K562 (cell line): ENCODE data around the gene GCN1. TPM values are rescaled to one million over a fixed set of nuclear protein-coding genes. Genes with fewer than 3 reads are reported as not detected.

Source experiments
- ATF7 ChIP-seq: fragments of 450-650 bp; IDR thresholded peaks from 2 replicates; pipeline ENCODE4 v1.7.1; 2014; ENCODE audit warnings: mild to moderate bottlenecking, moderate library complexity
- BRCA1 ChIP-seq, 2 experiments: fragments of 450-650 bp in 1 of 2; sonication (generic) in 1 of 2; formaldehyde crosslinking in 1 of 2; IDR thresholded peaks; 2 replicates each; pipeline versions ENCODE4 v1.5.0 to v1.6.1; 2017 to 2020; ENCODE audit warnings: mild to moderate bottlenecking in 1 of 2, missing genetic modification reagents in 1 of 2
- C11orf30 ChIP-seq: fragments of 450-650 bp; IDR thresholded peaks from 2 replicates; pipeline ENCODE4 v1.6.1; 2016; ENCODE audit warnings: low read depth, mild to moderate bottlenecking
- DACH1 ChIP-seq: fragments of 450-650 bp; IDR thresholded peaks from 2 replicates; pipeline ENCODE4 v1.6.1; 2018; ENCODE audit not compliant: partially characterized antibody
- GABPB1 ChIP-seq: sonication (generic); formaldehyde crosslinking; IDR thresholded peaks from 2 replicates; pipeline ENCODE4 v1.8.0; 2022; ENCODE audit warnings: mild to moderate bottlenecking, missing genetic modification reagents
- HMGN3 ChIP-seq: IDR thresholded peaks from 2 replicates; pipeline ENCODE4 v1.6.1; 2011; ENCODE audit warnings: borderline replicate concordance, low read depth, mild to moderate bottlenecking, mixed read lengths, low read length; ENCODE audit not compliant: insufficient read length; ENCODE audit errors: extremely low read depth
- MAZ ChIP-seq, 2 experiments: fragments of 450-650 bp in 1 of 2; sonication (generic) in 1 of 2; formaldehyde crosslinking; IDR thresholded peaks in 1 of 2; conservative IDR thresholded peaks in 1 of 2; 2 replicates each; pipeline versions ENCODE4 v1.4.0 to v1.5.0; 2020; ENCODE audit warnings: mild to moderate bottlenecking in 1 of 2, missing genetic modification reagents in 1 of 2
- MEF2D ChIP-seq: conservative IDR thresholded peaks from 2 replicates; pipeline ENCODE4 v1.6.1; 2016; ENCODE audit warnings: low read depth, missing genetic modification characterization, missing compliant biosample characterization
- POLR3A ChIP-seq: IDR thresholded peaks from 2 replicates; pipeline ENCODE4 v1.6.1; 2011; ENCODE audit warnings: borderline replicate concordance, mild to moderate bottlenecking, moderate library complexity; ENCODE audit not compliant: insufficient read length, insufficient read depth; ENCODE audit errors: extremely low read depth
- ZBTB1 ChIP-seq: sonication (generic); formaldehyde crosslinking; IDR thresholded peaks from 2 replicates; pipeline ENCODE4 v1.8.1; 2023; ENCODE audit warnings: missing genetic modification reagents, low read depth, mild to moderate bottlenecking, borderline replicate concordance
- ZNF212 ChIP-seq: fragments of 450-650 bp; formaldehyde crosslinking; IDR thresholded peaks from 2 replicates; pipeline ENCODE4 v1.4.0; 2020; ENCODE audit warnings: mild to moderate bottlenecking
- ZNF384 ChIP-seq: IDR thresholded peaks from 2 replicates; pipeline ENCODE4 v1.6.1; 2012; ENCODE audit warnings: low read depth, low read length, improper control_type of control experiment
- ZSCAN32 ChIP-seq: fragments of 450-650 bp; formaldehyde crosslinking; IDR thresholded peaks from 2 replicates; pipeline ENCODE4 v1.4.0; 2020; ENCODE audit warnings: mild to moderate bottlenecking, moderate library complexity
- polyA plus RNA-seq, 8 experiments: library from polyadenylated mRNA; depleted of rRNA in 4 of 8; stranded (reverse) in 5 of 8; unstranded in 3 of 8; fragments of >200 nt; fragmentation: Nextera tagmentation in 2 of 8; fragmentation: Illumina TruSeq in 1 of 8; extraction: Ambion mirVana in 2 of 8; extraction: Trizol in 1 of 8; gene quantifications; 2 replicates each; pipeline versions ENCODE4 v1.2.1 to v1.2.3, GENCODE V29; 2011 to 2014; ENCODE audit warnings: inconsistent platforms in 1 of 8, missing spikeins in 1 of 8
- total RNA-seq, 7 experiments: library from RNA; depleted of rRNA in 6 of 7; stranded (reverse); fragments of >200 nt in 6 of 7; fragmentation: Illumina TruSeq in 2 of 7; extraction: Trizol in 2 of 7; gene quantifications; 2 replicates each; pipeline versions ENCODE4 v1.2.1 to v1.2.3, GENCODE V29; 2011 to 2021; ENCODE audit warnings: low replicate concordance in 1 of 7
- TF ChIP-seq, protein P1 (sequence below): fragments of 450-650 bp; IDR thresholded peaks from 2 replicates; pipeline ENCODE4 v1.6.1; 2017; ENCODE audit warnings: antibody characterized with exemption, mild to moderate bottlenecking
- TF ChIP-seq, protein P2 (sequence below): sonication (generic); IDR thresholded peaks from 2 replicates; pipeline ENCODE4 v1.6.1; 2016
- TF ChIP-seq, protein P3 (sequence below): fragments of 450-650 bp; IDR thresholded peaks from 2 replicates; pipeline ENCODE4 v1.6.1; 2018; ENCODE audit warnings: mild to moderate bottlenecking, low read depth; ENCODE audit not compliant: partially characterized antibody
- TF ChIP-seq, protein P4 (sequence below): sonication (generic); formaldehyde crosslinking; IDR thresholded peaks from 2 replicates; pipeline ENCODE4 v1.8.0; 2022; ENCODE audit warnings: missing genetic modification reagents, mild to moderate bottlenecking, moderate library complexity, borderline replicate concordance

GCN1 gene
- total and polyA plus RNA-seq, 9 of the 15 experiments (the other 6 are each of a cell fraction or from before 2014, with no cell fraction given): 11.9 to 190 (median 51.7) TPM

DNA sequence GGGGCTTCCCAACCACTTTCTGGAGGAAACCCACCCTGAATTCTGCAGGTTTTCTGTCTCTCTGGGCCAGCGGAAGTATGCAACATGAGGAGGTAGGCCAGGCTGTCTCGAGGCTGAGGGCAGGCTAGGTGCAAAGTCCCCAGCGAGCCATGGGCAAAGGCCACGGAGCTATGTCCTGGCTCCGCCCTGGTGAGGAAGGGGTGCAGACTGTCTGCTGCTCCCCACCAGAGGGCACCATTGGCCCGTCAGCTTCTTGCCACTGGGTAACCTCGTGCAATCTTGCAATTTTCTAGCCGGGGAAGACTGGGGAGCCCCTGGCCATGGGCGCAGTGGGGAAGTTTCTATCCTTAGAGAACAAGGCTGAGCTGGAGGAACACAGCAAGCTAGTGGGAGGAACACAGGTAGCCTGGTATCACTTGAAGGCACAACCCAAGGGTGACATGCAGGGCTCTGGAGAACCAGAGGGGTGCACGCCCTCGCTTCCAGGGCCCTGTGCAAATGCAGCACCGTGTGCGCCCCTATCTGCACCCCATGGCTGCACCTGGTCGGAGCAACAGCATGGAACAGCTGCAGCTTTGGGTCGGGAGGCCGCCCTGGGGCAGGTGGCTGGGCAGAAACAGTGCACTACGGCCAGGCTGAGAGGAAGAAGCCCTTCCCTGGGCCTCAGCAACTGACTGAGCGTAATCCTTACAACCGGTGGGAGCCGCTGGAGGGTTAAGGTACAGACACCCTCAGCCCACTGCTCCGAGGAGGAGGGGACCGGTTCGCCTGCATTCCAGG, 34.0 kb upstream of the GCN1 start (continued):
- TF ChIP-seq, protein P1, sequence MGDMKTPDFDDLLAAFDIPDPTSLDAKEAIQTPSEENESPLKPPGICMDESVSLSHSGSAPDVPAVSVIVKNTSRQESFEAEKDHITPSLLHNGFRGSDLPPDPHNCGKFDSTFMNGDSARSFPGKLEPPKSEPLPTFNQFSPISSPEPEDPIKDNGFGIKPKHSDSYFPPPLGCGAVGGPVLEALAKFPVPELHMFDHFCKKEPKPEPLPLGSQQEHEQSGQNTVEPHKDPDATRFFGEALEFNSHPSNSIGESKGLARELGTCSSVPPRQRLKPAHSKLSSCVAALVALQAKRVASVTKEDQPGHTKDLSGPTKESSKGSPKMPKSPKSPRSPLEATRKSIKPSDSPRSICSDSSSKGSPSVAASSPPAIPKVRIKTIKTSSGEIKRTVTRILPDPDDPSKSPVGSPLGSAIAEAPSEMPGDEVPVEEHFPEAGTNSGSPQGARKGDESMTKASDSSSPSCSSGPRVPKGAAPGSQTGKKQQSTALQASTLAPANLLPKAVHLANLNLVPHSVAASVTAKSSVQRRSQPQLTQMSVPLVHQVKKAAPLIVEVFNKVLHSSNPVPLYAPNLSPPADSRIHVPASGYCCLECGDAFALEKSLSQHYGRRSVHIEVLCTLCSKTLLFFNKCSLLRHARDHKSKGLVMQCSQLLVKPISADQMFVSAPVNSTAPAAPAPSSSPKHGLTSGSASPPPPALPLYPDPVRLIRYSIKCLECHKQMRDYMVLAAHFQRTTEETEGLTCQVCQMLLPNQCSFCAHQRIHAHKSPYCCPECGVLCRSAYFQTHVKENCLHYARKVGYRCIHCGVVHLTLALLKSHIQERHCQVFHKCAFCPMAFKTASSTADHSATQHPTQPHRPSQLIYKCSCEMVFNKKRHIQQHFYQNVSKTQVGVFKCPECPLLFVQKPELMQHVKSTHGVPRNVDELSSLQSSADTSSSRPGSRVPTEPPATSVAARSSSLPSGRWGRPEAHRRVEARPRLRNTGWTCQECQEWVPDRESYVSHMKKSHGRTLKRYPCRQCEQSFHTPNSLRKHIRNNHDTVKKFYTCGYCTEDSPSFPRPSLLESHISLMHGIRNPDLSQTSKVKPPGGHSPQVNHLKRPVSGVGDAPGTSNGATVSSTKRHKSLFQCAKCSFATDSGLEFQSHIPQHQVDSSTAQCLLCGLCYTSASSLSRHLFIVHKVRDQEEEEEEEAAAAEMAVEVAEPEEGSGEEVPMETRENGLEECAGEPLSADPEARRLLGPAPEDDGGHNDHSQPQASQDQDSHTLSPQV: peak; percentile 79
- TF ChIP-seq BRCA1 (IDR thresholded peaks at IDR 0.05) (no peak), BRCA1 (CRISPR knock-in tag; IDR thresholded peaks at IDR 0.05) (no peak), GABPB1 (CRISPR knock-in tag) (0 out of 2 replicates have a peak, but pooled peaks have one; percentile 37), ZBTB1 (no peak), MEF2D (tag) (no peak), HMGN3 (no peak), POLR3A (no peak), ZSCAN32 (CRISPR knock-in tag) (no peak), MAZ (CRISPR knock-in tag; conservative IDR thresholded peaks at IDR 0.05 in 1 of 2, IDR thresholded peaks at IDR 0.05 in 1 of 2) (peak; percentile 50 to 69), ATF7 (no peak), DACH1 (no peak), ZNF212 (CRISPR knock-in tag) (no peak), ZNF384 (0 out of 2 replicates have a peak, but pooled peaks have one; percentile 26), C11orf30 (peak; percentile 73)
- TF ChIP-seq, protein P2, sequence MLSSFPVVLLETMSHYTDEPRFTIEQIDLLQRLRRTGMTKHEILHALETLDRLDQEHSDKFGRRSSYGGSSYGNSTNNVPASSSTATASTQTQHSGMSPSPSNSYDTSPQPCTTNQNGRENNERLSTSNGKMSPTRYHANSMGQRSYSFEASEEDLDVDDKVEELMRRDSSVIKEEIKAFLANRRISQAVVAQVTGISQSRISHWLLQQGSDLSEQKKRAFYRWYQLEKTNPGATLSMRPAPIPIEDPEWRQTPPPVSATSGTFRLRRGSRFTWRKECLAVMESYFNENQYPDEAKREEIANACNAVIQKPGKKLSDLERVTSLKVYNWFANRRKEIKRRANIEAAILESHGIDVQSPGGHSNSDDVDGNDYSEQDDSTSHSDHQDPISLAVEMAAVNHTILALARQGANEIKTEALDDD: peak; percentile 47
- TF ChIP-seq, protein P3, sequence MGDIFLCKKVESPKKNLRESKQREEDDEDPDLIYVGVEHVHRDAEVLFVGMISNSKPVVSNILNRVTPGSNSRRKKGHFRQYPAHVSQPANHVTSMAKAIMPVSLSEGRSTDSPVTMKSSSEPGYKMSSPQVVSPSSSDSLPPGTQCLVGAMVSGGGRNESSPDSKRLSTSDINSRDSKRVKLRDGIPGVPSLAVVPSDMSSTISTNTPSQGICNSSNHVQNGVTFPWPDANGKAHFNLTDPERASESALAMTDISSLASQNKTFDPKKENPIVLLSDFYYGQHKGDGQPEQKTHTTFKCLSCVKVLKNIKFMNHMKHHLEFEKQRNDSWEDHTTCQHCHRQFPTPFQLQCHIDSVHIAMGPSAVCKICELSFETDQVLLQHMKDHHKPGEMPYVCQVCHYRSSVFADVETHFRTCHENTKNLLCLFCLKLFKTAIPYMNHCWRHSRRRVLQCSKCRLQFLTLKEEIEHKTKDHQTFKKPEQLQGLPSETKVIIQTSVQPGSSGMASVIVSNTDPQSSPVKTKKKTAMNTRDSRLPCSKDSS: no peak
- TF ChIP-seq, protein P4, sequence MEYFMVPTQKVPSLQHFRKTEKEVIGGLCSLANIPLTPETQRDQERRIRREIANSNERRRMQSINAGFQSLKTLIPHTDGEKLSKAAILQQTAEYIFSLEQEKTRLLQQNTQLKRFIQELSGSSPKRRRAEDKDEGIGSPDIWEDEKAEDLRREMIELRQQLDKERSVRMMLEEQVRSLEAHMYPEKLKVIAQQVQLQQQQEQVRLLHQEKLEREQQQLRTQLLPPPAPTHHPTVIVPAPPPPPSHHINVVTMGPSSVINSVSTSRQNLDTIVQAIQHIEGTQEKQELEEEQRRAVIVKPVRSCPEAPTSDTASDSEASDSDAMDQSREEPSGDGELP (CRISPR knock-in tag): peak; percentile 45; the same call in 1 of the 2 replicates
